GM11168 (cell line): ENCODE results near the gene CPN1.
"Not testable (repeated sequence)": the region's sequence is repeated elsewhere in the genome, so short reads cannot be mapped to it uniquely, and the experiment has no call there.

Source experiments
- in situ Hi-C: fragments of 300-500 bp; cut with MboI; formaldehyde crosslinking; loops from one replicate; pipeline ENCODE4 v1.12.0; 2022; ENCODE audit warnings: low sequenced_read_pairs; ENCODE audit not compliant: unreplicated experiment

Gene CPN1

DNA sequence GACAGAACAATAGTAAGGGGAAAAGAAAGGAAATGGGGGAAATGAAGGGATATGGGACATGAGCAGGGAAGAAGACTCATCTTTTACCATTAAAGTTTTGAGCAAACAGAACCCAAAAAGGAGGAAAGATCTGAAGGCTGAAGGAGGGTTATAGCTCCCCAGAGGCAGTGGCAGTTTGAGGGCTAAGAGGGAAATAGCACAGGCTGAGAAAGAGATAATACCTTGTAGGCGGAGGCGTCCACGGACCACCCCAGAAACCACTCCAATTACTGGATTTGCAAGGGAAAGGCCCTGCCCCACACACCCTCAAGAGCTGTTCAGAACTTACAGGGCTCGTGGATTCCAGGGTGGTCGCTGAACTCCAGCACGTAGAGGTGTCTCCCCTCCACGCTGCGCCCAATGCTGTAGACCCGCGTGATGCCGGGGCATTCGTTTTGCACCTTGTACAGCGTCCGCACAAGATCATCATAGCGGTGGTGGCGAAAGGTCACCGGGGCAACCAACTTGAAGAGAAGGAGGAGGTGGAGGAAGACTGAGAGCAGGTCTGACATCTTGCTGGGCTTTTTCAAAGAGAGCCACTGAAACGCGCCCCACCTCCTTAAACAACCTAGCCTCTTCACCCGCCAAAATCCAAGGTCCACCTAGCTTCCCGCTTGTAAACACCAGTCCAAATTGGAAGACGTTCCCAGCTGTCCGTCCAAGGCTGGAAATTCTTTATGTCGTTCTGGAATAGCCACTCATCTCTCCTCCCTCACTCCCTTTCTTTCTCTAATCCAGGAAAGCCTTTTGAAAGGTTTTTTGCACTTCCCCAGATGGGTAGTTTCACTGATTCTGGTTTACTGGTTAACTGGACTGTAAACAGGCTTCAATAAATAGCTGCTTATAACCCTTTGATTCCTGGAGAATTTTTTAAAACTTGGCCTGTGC, at the start of gene CPN1:
Gene CPN1, minus strand, starts transcription at position 795 of the 927 bp plus-strand sequence. Its CDS starts 244 bp downstream, at position 551.
- in situ Hi-C loops: no loop called here

DNA sequence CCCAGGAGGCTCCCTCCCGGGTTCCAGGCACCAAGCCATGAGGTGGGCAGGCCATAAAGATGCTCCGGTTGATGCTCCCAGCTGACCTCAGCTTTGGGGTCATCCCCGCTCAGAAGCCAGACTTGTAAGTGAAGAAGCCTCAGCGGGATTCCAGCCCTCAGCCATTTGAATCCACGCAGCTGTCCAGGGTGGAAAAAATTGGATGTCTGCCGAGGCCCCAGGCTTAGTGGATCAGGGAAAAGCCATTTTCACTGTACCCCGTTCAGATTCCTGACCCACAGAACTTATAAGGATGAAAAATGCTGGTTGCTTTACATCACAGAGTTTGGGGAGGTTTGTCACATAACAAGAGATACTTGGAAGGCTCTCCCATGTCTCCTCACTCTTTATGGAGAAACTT, 49.2 kb upstream of the CPN1 start:
- in situ Hi-C loops: no loop called here

- in situ Hi-C loops: no loop called here
These were observed 47.8 kb upstream of the CPN1 start for GRCh38 chr10:100129424-100129823.

DNA sequence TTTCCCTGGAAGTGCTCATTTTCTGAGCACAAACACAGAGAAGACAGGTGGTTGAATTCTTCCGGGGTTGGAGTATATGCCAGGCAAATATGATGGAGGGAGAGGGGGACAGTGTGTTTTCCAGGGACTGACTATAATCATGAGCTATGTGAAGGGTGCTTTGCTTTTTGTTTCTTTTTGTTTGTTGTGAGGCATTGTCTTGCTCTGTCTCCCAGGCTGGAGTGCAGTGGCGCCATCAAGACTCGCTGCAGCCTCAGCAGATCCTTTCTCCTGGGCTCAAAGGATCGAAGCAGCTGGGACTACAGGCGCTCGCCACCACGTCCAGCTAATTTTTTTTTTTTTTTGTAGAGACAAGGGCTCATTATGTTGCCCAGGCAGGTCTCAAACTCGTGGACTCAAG, 47.3 kb upstream of the CPN1 start:
- in situ Hi-C loops: no loop called here

GRCh38 chr10:100125335-100125734, 43.7 kb upstream of the CPN1 start:
- in situ Hi-C loops: not testable (repeated sequence)

DNA sequence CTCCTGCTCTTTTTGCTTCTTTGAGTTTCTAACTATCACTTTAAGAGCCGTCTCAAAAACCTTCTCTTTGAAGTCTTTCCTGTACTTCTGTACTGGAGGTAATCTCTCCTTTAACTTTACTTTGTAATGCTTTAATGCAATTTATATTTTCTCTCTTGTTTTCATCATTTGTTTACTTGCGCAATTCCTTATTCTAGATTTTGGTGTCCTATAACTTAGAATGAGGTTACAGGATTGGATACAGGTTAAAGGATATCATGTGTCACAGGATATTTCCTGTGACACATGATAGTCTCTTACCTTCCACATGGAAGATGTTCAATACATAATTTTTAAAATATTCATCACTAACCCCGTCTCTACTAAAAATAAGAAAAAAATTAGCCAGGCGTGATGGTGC, 42.4 kb upstream of the CPN1 start:
- in situ Hi-C loops: no loop called here

DNA sequence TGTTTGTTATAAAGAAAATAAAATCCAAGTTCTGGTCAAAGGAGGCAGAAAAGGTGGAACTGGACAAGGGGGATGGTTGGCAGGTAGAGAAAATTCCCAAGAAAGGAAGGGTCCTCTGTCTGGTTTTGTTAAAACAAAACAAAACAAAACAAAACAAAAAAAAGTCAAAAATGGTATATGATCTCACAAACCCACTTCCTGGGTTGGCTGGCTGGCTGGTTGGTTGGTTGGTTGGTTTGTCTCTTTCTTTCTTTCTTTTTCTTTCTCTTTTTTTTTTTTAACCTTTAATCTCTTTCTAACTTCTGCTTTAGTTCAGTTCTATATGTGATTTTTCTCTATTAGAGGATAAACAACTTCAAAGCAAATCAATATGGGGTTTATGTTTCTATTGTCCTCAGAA, 41.1 kb upstream of the CPN1 start:
- in situ Hi-C loops: no loop called here

- in situ Hi-C loops: no loop called here
These were observed 38.9 kb upstream of the CPN1 start for GRCh38 chr10:100120550-100120949.

GRCh38 chr10:100119726-100120125, 38.1 kb upstream of the CPN1 start:
- in situ Hi-C loops: no loop called here

DNA sequence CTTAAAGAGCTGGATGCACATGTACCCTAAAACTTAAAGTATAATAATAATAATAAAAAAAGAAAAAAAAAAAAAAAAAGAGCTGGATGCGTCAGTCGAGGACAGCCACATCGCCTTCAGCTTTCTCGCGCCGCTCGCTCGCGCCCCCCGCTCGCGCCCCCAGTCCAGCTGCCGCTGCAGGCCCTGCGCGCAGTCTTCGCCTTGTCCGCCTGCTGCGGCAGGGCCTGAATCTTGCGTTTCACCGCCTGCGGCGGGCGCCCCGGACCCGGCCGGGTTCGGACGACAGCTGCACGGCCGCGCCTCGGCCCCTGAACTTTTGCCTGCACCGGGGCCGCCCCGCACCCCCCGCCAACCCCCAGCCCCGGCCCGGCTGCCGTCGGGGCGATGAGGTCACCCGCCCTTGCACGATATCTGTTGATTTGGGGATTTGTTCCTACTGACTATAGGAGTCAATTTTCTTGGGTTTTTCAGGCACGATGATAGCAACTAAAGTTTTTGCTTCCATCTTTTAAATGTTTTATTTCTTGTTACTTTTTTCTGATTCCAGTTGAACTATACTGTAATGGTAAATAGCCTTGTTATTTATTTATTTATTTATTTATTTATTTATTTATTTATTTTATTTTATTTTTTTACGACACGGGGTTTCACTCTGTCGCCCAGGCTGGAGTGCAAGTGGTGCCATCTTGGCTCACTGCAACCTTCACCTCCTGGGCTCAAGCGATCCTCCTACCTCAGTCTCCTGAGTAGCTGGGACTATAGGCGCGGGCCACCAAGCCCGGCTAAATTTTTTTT, 33.5 kb upstream of the CPN1 start:
- in situ Hi-C loops: no loop called here

GRCh38 chr10:100114460-100114859, 32.8 kb upstream of the CPN1 start:
- in situ Hi-C loops: no loop called here

GRCh38 chr10:100109670-100110069, 28.0 kb upstream of the CPN1 start:
- in situ Hi-C loops: no loop called here

- in situ Hi-C loops: no loop called here
These were observed 25.2 kb upstream of the CPN1 start for GRCh38 chr10:100106865-100107264.

GRCh38 chr10:100104300-100104699, 22.6 kb upstream of the CPN1 start:
- in situ Hi-C loops: no loop called here

GRCh38 chr10:100103581-100103980, 21.9 kb upstream of the CPN1 start:
- in situ Hi-C loops: no loop called here

GRCh38 chr10:100101192-100102076, 19.8 kb upstream of the CPN1 start:
- in situ Hi-C loops: no loop called here

GRCh38 chr10:100100651-100101184, 19.0 kb upstream of the CPN1 start:
- in situ Hi-C loops: no loop called here

- in situ Hi-C loops: no loop called here
These were observed 7.6 kb upstream of the CPN1 start for GRCh38 chr10:100089241-100089640.

DNA sequence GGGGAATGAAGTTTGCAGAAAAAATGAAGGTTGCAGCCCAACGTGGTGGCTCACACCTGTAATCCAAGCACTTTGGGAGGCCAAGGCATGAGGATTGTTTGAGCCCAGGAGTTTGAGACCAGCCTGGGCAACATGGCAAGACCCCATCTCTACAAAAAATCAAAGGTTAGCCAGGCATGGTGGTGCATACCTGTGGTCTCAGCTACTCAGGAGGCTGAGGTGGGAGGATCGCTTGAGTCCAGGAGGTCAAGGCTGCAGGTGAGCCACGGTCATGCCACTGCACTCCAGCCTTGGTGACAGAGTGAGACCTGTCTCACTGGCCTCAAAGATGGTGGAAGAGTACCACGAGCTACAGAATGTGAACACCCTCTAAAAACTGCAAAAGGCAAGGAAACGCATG, 5.0 kb upstream of the CPN1 start:
- in situ Hi-C loops: not testable (repeated sequence)

- in situ Hi-C loops: no loop called here
These were observed 3.9 kb upstream of the CPN1 start for GRCh38 chr10:100085596-100085995.
